Gastrocnemius medialis (tissue), 4 donors: ENCODE measurements around the gene KIF1A.

Source experiments
- CTCF ChIP-seq, 5 experiments: fragments of 450-650 bp in 3 of 5; fragments of 200-600 bp in 2 of 5; sonication (generic) in 2 of 5; IDR thresholded peaks in 4 of 5; conservative IDR thresholded peaks in 1 of 5; 1 replicate in 4 of 5; 2 replicates in 1 of 5; pipeline ENCODE4 v1.5.1; 2016 to 2019; ENCODE audit warnings: antibody characterized with exemption in 5 of 5, mild to moderate bottlenecking in 3 of 5, moderate library complexity in 3 of 5
- POLR2A ChIP-seq, 2 donors: fragments of 450-650 bp; IDR thresholded peaks; one replicate each; pipeline ENCODE4 v1.6.1; 2017; ENCODE audit warnings: antibody characterized with exemption in 2 of 2, mild to moderate bottlenecking in 2 of 2, moderate library complexity in 2 of 2

- TF ChIP-seq POLR2A (IDR thresholded peaks at IDR 0.05) (no peak), CTCF (IDR thresholded peaks at IDR 0.05 in 4 of 5, conservative IDR thresholded peaks at IDR 0.05 in 1 of 5) (no peak)
Measured at GRCh38 chr2:240868286-240869108, 48.5 kb upstream of the KIF1A start, which contains the start of gene AGXT.
